Measurements from ENCODE around the gene ENDOG.
"Not testable (repeated sequence)": the region's sequence is repeated elsewhere in the genome, so short reads cannot be mapped to it uniquely, and the experiment has no call there.

Gene ENDOG

DNA sequence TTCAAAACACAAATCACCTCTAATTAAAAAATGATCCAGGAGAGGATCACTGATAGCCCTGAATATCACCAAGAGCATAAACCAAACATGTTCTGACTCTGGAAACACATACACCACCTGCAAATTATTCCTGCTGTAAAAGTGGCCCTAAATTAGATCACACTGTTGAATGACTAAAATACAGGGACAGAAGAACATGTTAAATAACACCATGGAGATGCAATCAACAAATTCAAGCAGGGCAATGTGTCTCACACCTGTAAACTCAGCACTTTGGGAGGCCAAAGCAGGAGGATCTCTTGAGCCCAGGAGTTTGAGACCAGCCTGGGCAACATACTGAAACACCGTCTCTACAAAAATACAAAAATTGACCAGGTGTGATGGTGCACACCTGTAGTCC, 29.5 kb downstream of the ENDOG start:
- no peak for DNase-seq (ENCODE audit: low spot score)
- TF ChIP-seq, protein P1, sequence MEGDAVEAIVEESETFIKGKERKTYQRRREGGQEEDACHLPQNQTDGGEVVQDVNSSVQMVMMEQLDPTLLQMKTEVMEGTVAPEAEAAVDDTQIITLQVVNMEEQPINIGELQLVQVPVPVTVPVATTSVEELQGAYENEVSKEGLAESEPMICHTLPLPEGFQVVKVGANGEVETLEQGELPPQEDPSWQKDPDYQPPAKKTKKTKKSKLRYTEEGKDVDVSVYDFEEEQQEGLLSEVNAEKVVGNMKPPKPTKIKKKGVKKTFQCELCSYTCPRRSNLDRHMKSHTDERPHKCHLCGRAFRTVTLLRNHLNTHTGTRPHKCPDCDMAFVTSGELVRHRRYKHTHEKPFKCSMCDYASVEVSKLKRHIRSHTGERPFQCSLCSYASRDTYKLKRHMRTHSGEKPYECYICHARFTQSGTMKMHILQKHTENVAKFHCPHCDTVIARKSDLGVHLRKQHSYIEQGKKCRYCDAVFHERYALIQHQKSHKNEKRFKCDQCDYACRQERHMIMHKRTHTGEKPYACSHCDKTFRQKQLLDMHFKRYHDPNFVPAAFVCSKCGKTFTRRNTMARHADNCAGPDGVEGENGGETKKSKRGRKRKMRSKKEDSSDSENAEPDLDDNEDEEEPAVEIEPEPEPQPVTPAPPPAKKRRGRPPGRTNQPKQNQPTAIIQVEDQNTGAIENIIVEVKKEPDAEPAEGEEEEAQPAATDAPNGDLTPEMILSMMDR (IDR thresholded peaks at IDR 0.05; ENCODE audit: borderline replicate concordance, control extremely low read depth, extremely low read depth, insufficient read depth, missing control alignments), result no peak
- in situ Hi-C loops (cut with MboI; ENCODE audit: low sequenced_read_pairs, unreplicated experiment), result no loop called here

DNA sequence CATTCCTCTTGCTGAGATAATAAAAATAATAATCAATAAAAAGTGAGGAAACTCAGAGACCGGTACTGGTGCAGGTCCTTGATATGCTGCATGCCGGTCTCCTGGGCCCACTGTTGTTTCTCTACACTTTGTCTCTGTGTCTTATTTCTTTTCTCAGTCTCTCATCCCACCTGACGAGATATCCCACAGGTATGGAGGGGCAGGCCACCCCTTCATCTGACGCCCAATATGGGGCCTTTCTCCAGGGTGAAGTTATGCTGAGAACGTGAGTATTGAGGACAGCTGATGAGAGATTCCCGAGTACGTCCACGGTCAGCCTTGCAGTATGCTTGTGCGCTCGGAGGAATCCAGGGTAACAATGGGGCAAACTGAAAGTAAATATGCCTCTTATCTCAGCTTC, 32.7 kb downstream of the ENDOG start:
- in situ Hi-C loops (cut with MboI; ENCODE audit: low sequenced_read_pairs, unreplicated experiment); DNase-seq (ENCODE audit: low spot score): not testable (repeated sequence)

DNA sequence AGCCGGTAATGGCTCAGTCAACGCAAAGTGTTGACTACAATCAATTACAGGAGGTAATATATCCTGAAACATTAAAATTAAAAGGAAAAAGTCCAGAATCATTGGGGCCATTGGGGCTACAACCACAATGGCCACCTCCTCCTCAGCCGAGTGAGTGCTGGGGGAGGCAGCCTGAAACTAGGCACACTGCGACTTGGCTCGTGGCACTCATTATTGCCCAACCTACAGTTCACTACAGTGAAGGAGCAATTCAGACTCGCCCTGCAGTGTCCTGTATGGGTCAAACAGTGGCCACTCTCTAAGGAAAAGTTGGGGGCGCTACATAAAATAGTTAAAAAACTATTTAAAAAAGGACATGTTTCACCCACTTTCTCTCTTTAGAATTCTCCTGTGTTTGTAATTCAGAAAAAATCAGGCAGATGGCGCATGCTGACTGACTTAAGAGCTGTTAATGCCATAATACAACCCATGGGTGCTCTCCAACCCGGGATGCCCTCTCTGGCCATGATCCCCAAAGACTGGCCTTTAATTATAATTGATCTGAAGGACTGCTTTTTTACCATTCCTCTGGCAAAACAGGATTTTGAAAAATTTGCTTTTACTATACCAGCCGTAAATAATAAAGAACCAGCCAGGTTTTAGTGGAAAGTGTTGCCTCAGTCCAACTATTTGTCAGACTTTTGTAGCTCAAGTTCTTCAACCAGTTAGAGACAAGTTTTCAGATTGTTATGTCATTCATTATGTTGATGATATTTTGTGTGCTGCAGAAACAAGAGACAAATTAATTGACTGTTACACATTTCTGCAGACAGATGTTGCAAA, 33.7 kb downstream of the ENDOG start:
- in situ Hi-C loops (cut with MboI; ENCODE audit: low sequenced_read_pairs, unreplicated experiment), result not testable (repeated sequence)

DNA sequence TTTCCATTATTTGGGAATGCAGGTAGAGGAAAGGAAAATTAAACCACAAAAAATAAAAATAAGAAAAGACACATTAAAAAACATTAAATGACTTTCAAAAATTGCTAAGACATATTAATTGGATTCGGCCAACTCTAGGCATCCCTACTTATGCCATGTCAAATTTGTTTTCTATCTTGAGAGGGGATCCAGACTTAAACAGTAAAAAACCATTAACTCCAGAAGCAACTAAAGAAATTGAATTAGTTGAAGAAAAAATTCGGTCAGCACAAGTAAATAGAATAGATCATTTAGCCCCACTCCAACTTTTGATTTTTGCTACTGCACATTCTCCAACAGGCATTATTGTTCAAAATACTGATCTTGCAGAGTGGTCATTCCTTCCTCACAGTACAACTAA, 34.3 kb downstream of the ENDOG start:
- DNase-seq (ENCODE audit: low spot score); in situ Hi-C loops (cut with MboI; ENCODE audit: low sequenced_read_pairs, unreplicated experiment): not testable (repeated sequence)

More for the DNA sequence above, 33.7 kb downstream of the ENDOG start:
- not testable (repeated sequence) for DNase-seq (ENCODE audit: low spot score)

DNA sequence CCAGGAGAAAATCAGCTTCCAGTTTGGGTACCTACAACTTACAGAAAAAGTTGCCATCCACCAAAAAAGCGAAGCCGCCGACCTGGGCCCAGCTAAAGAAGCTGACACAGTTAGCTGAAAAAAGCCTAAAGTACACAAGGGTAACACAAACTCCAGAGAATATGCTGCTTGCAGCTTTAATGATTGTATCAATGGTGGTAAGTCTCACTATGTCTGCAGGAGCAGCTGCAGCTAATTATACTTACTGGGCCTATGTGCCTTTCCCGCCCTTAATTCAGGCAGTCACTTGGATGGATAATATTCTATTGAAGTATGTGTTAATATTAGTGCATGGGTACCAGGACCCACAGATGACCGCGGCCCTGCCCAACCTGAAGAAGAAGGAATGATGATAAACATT, 36.2 kb downstream of the ENDOG start:
- in situ Hi-C loops (cut with MboI; ENCODE audit: low sequenced_read_pairs, unreplicated experiment); DNase-seq (ENCODE audit: low spot score): not testable (repeated sequence)

DNA sequence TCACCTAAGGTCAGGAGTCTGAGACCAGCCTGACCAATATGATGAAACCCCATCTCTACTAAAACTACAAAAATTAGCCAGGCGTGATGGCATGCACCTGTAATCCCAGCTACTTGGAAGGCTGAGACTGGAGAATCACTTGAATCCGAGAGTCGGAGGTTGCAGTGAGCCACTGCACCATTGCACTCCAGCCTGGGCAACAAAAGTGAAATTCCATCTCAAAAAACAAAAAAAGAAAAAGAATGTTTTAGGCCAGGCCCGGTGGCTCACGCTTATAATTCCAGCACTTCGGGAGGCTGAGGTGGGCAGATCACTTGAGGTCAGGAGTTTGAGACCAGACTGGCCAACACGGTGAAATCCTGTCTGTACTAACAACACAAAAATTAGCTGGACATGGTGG, 40.2 kb downstream of the ENDOG start:
- in situ Hi-C loops (cut with MboI; ENCODE audit: low sequenced_read_pairs, unreplicated experiment); DNase-seq (ENCODE audit: low spot score): not testable (repeated sequence)

DNA sequence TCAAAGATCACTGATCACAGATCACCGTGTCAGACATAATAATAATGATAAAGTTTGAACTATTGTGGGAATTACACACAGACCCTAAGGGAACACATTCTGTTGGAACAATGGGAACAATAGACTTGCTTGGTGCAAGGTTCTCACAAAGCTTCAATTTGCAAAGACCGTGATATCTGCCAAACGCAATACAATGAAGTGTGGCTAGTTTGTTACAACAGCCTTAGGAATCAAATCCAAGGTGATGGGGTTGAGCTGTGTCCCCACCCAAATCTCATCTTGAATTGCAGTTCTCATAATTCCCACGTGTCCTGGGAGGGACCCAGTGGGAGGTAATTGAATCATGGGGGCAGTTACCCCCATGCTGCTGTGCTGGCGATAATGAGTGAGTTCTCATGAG, 42.6 kb downstream of the ENDOG start:
- TF ChIP-seq, protein P1 (IDR thresholded peaks at IDR 0.05; ENCODE audit: borderline replicate concordance, control extremely low read depth, extremely low read depth, insufficient read depth, missing control alignments), result no peak
- no peak for DNase-seq (ENCODE audit: low spot score)
- in situ Hi-C loops (cut with MboI; ENCODE audit: low sequenced_read_pairs, unreplicated experiment), result loop anchor here (10.0 kb wide), 1 partner anchor 64 kb away; the partner anchor contains the start of gene PHYHD1

DNA sequence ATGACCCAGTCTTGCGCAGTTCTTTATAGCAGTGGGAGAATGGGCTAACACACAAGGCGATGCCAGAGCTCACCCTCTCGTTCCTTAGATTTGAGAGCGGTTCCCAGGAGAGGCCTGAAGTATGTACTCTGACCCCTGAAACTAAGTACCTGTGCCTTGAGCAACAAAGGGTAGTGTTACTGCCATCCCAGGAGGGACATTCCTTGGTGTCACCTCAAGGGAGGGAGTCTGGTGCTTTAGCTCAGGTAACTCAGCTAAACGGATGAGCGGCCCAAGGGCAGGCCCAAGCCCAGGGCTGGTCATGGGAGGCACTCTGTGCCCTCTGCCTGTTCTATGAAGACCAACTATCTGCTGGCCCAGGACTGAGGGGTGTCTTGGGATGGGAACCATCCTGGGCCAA, 43.2 kb downstream of the ENDOG start:
- no peak for DNase-seq (ENCODE audit: low spot score)
- TF ChIP-seq, protein P1 (IDR thresholded peaks at IDR 0.05; ENCODE audit: borderline replicate concordance, control extremely low read depth, extremely low read depth, insufficient read depth, missing control alignments), result no peak
- in situ Hi-C loops (cut with MboI; ENCODE audit: low sequenced_read_pairs, unreplicated experiment), result loop anchor here (10.0 kb wide), 1 partner anchor 63 kb away; the partner anchor contains the start of gene PHYHD1

DNA sequence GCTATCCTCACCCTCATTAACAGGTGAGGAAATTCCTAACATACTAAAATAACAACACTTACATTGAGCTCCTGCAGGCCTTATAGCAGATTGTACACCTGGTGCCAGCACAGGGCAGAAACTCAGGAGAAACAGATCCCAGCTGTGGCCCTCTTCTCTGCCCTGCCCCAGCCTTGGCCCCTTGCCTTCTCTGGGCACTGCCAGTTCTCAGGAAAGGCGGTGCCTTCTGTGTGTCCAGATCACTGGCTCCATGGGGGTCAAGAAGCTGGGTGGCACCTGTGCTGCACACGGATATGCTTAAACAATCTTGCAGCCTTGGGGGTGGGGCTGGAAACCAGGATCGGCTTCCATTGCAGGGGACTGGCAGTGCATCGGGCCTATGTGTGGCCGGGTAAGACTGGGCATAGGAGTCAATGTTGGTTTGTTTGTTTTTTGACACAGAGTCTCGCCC, 44.1 kb downstream of the ENDOG start:
- DNase-seq (ENCODE audit: low spot score), result no peak
- TF ChIP-seq, protein P1 (IDR thresholded peaks at IDR 0.05; ENCODE audit: borderline replicate concordance, control extremely low read depth, extremely low read depth, insufficient read depth, missing control alignments), result no peak
- in situ Hi-C loops (cut with MboI; ENCODE audit: low sequenced_read_pairs, unreplicated experiment), result loop anchor here (10.0 kb wide), 1 partner anchor 62 kb away; the partner anchor contains the start of gene PHYHD1
